ENCODE results near the gene CDC27. TPM values are rescaled to one million over a fixed set of nuclear protein-coding genes. Genes with fewer than 3 reads are reported as not detected.
A peak's percentile ranks its signal among the peaks of the same experiment; 100 is the strongest.
"Not testable (repeated sequence)": the region's sequence is repeated elsewhere in the genome, so short reads cannot be mapped to it uniquely, and the experiment has no call there.

Gene CDC27
- total RNA-seq = 178 and 195 TPM in 2 replicates

- DNase-seq (ENCODE audit: low read depth, low spot score) = peak; percentile 89
These were observed at the start of gene CDC27 for GRCh38 chr17:47188876-47189731. Gene CDC27 (minus strand): TSS chr17:47189295. CDS start chr17:47189172, 123 bp downstream.

GRCh38 chr17:47238321-47239010, 49.4 kb upstream of the CDC27 start:
- no peak for DNase-seq (ENCODE audit: low read depth, low spot score)

- DNase-seq (ENCODE audit: low read depth, low spot score) = no peak
These were observed 48.7 kb upstream of the CDC27 start for GRCh38 chr17:47237841-47238240.

- DNase-seq (ENCODE audit: low read depth, low spot score) = no peak
These were observed 46.8 kb upstream of the CDC27 start for GRCh38 chr17:47235923-47236322.

GRCh38 chr17:47235506-47235905, 46.4 kb upstream of the CDC27 start:
- DNase-seq (ENCODE audit: low read depth, low spot score) = no peak

- no peak for DNase-seq (ENCODE audit: low read depth, low spot score)
These were observed 43.4 kb upstream of the CDC27 start for GRCh38 chr17:47232465-47232864.

- DNase-seq (ENCODE audit: low read depth, low spot score) = no peak
These were observed 42.8 kb upstream of the CDC27 start for GRCh38 chr17:47231866-47232265.

- no peak for DNase-seq (ENCODE audit: low read depth, low spot score)
These were observed 42.2 kb upstream of the CDC27 start for GRCh38 chr17:47231334-47231733.

GRCh38 chr17:47230864-47231263, 41.8 kb upstream of the CDC27 start:
- no peak for DNase-seq (ENCODE audit: low read depth, low spot score)

- DNase-seq (ENCODE audit: low read depth, low spot score) = peak; percentile 84
These were observed 40.7 kb upstream of the CDC27 start for GRCh38 chr17:47229535-47230443.

- no peak for DNase-seq (ENCODE audit: low read depth, low spot score)
These were observed 38.8 kb upstream of the CDC27 start for GRCh38 chr17:47227862-47228261.

- DNase-seq (ENCODE audit: low read depth, low spot score) = no peak
These were observed 37.0 kb upstream of the CDC27 start for GRCh38 chr17:47225911-47226688.

- DNase-seq (ENCODE audit: low read depth, low spot score) = peak; percentile 99
These were observed 36.4 kb upstream of the CDC27 start for GRCh38 chr17:47225436-47225858.

- peak; percentile 11 for DNase-seq (ENCODE audit: low read depth, low spot score)
These were observed 35.9 kb upstream of the CDC27 start for GRCh38 chr17:47224966-47225365.

GRCh38 chr17:47224077-47224476, 35.0 kb upstream of the CDC27 start:
- DNase-seq (ENCODE audit: low read depth, low spot score) = not testable (repeated sequence)

GRCh38 chr17:47223460-47223859, 34.4 kb upstream of the CDC27 start:
- no peak for DNase-seq (ENCODE audit: low read depth, low spot score)

GRCh38 chr17:47223007-47223406, 33.9 kb upstream of the CDC27 start:
- DNase-seq (ENCODE audit: low read depth, low spot score) = peak; percentile 30

GRCh38 chr17:47222047-47222446, 33.0 kb upstream of the CDC27 start:
- no peak for DNase-seq (ENCODE audit: low read depth, low spot score)

GRCh38 chr17:47221154-47221553, 32.1 kb upstream of the CDC27 start:
- no peak for DNase-seq (ENCODE audit: low read depth, low spot score)

GRCh38 chr17:47220531-47220999, 31.5 kb upstream of the CDC27 start:
- DNase-seq (ENCODE audit: low read depth, low spot score) = no peak

All from pulmonary artery endothelial cell (primary cell).